Epithelial cell of esophagus (primary cell): ENCODE results near the gene ZEB2.

ENCODE experiments used
- DNase-seq: peaks from one replicate; pipeline ENCODE4 v3.0.0; 2010; ENCODE audit warnings: low read depth
- H3K4me3 ChIP-seq: 2 replicates; pipeline ENCODE4 v1.5.1; 2011; ENCODE audit warnings: mild to moderate bottlenecking, low read length, control low read depth
- CTCF ChIP-seq: IDR thresholded peaks from 2 replicates; pipeline ENCODE4 v1.5.1; 2011; ENCODE audit warnings: low read depth, mild to moderate bottlenecking, low read length, control low read depth, inconsistent platforms; ENCODE audit not compliant: insufficient read depth; ENCODE audit errors: missing control alignments

Gene ZEB2

GRCh38 chr2:144405321-144405720 is 114.6 kb downstream of the ZEB2 start:
- no peak overlapping the region for H3K4me3 ChIP-seq
- no peak for DNase-seq
- TF ChIP-seq CTCF, result no peak

- no peak for TF ChIP-seq CTCF
- no peak for DNase-seq
- no peak overlapping the region for H3K4me3 ChIP-seq
Observed at GRCh38 chr2:144404586-144405314, 115.2 kb downstream of the ZEB2 start.

- H3K4me3 ChIP-seq, result no peak overlapping the region
- no peak for DNase-seq
- no peak for TF ChIP-seq CTCF
Observed at GRCh38 chr2:144403933-144404332, 116.0 kb downstream of the ZEB2 start.

GRCh38 chr2:144402251-144402650 is 117.7 kb downstream of the ZEB2 start:
- no peak for TF ChIP-seq CTCF
- DNase-seq, result no peak
- no peak overlapping the region for H3K4me3 ChIP-seq

GRCh38 chr2:144401036-144401435 is 118.9 kb downstream of the ZEB2 start:
- no peak overlapping the region for H3K4me3 ChIP-seq
- TF ChIP-seq CTCF, result no peak
- no peak for DNase-seq

GRCh38 chr2:144396318-144396717 is 123.6 kb downstream of the ZEB2 start:
- H3K4me3 ChIP-seq, result no peak overlapping the region
- no peak for TF ChIP-seq CTCF
- DNase-seq, result no peak

- no peak for DNase-seq
- TF ChIP-seq CTCF, result no peak
- H3K4me3 ChIP-seq, result no peak overlapping the region
Observed at GRCh38 chr2:144390424-144391020, 129.4 kb downstream of the ZEB2 start.
